GM23248 (cell line): Measurements from ENCODE around the gene PCNX4. TPM values are rescaled to one million over a fixed set of nuclear protein-coding genes. Genes with fewer than 3 reads are reported as not detected.

Experiments
- DNase-seq: peaks from one replicate; pipeline ENCODE4 v3.0.0-alpha.2; 2015
- H2AFZ ChIP-seq: fragments of 200-600 bp; sonication (generic); 2 replicates; pipeline ENCODE4 v1.6.1; 2016; ENCODE audit warnings: antibody characterized with exemption
- H3F3A ChIP-seq: fragments of 200-600 bp; sonication (generic); 2 replicates; pipeline ENCODE4 v1.6.1; 2016; ENCODE audit warnings: mild to moderate bottlenecking, antibody characterized with exemption, mixed run types; ENCODE audit not compliant: insufficient read depth
- H3K27ac ChIP-seq: fragments of 200-600 bp; sonication (generic); 2 replicates; pipeline ENCODE4 v1.5.1; 2016; ENCODE audit warnings: mild to moderate bottlenecking
- H3K27me3 ChIP-seq: fragments of 200-600 bp; sonication (generic); replicated peaks from 2 replicates; pipeline ENCODE4 v1.6.1; 2016; ENCODE audit warnings: mild to moderate bottlenecking; ENCODE audit not compliant: insufficient read depth
- H3K36me3 ChIP-seq: fragments of 200-600 bp; sonication (generic); 2 replicates; pipeline ENCODE4 v1.6.1; 2016; ENCODE audit warnings: low read depth, mild to moderate bottlenecking
- H3K4me1 ChIP-seq: fragments of 200-600 bp; sonication (generic); 2 replicates; pipeline ENCODE4 v1.6.1; 2016; ENCODE audit warnings: mild to moderate bottlenecking; ENCODE audit not compliant: insufficient read depth
- H3K4me2 ChIP-seq: fragments of 200-600 bp; sonication (generic); one replicate; pipeline ENCODE4 v1.6.1; 2016; ENCODE audit warnings: mild to moderate bottlenecking; ENCODE audit not compliant: unreplicated experiment
- H3K4me3 ChIP-seq: fragments of 200-600 bp; sonication (generic); 2 replicates; pipeline ENCODE4 v1.5.1; 2016; ENCODE audit warnings: mild to moderate bottlenecking
- H3K79me2 ChIP-seq: fragments of 200-600 bp; sonication (generic); 2 replicates; pipeline ENCODE4 v1.6.1; 2016; ENCODE audit warnings: mild to moderate bottlenecking; ENCODE audit not compliant: insufficient read depth
- H3K9ac ChIP-seq: fragments of 200-600 bp; sonication (generic); 2 replicates; pipeline ENCODE4 v1.6.1; 2016; ENCODE audit warnings: mild to moderate bottlenecking
- H3K9me2 ChIP-seq: fragments of 200-600 bp; sonication (generic); 2 replicates; pipeline ENCODE4 v1.6.1; 2016; ENCODE audit warnings: mixed run types, mild to moderate bottlenecking, moderate library complexity; ENCODE audit not compliant: insufficient read depth
- H3K9me3 ChIP-seq: fragments of 200-600 bp; sonication (generic); one replicate; pipeline ENCODE4 v1.6.1; 2017; ENCODE audit warnings: low read depth
- H4K20me1 ChIP-seq: fragments of 200-600 bp; sonication (generic); 2 replicates; pipeline ENCODE4 v1.6.0; 2016; ENCODE audit not compliant: insufficient read depth
- EZH2 ChIP-seq: fragments of 200-600 bp; sonication (generic); IDR thresholded peaks from 2 replicates; pipeline ENCODE4 v1.6.1; 2018; ENCODE audit warnings: antibody characterized with exemption, mild to moderate bottlenecking; ENCODE audit not compliant: insufficient read depth, poor library complexity, severe bottlenecking
- EZH2phosphoT487 ChIP-seq: fragments of 200-600 bp; sonication (generic); IDR thresholded peaks from 2 replicates; pipeline ENCODE4 v1.6.1; 2018; ENCODE audit warnings: antibody characterized with exemption, moderate library complexity, mild to moderate bottlenecking, low read depth; ENCODE audit not compliant: insufficient read depth
- WGBS, 2 experiments: methylation state at CpG; one replicate each; pipeline ENCODE4 v1.1.6; 2015 to 2017; ENCODE audit warnings: low lambda C conversion rate in 2 of 2, low coverage in 1 of 2; ENCODE audit errors: missing lambda C conversion rate in 2 of 2; 5-methylcytosine and 5-hydroxymethylcytosine counted together
- in situ Hi-C: fragments of 300-500 bp; cut with MboI; formaldehyde crosslinking; loops from 2 replicates; pipeline ENCODE4 v1.15.0; 2020
- polyA plus RNA-seq: library from polyadenylated mRNA; unstranded; fragments of >200 nt; fragmentation: Nextera tagmentation; extraction: Ambion mirVana; gene quantifications from 2 replicates; pipeline ENCODE4 v1.2.1, GENCODE V29; 2016
- total RNA-seq: library from RNA; depleted of rRNA; stranded (reverse); fragments of >200 nt; shearing (Covaris generic); gene quantifications from 2 replicates; pipeline ENCODE4 v1.2.3, GENCODE V29; 2014

Gene PCNX4
- total and polyA plus RNA-seq, 2 experiments from 2014 or later, result 39.4 to 44.3 TPM

DNA sequence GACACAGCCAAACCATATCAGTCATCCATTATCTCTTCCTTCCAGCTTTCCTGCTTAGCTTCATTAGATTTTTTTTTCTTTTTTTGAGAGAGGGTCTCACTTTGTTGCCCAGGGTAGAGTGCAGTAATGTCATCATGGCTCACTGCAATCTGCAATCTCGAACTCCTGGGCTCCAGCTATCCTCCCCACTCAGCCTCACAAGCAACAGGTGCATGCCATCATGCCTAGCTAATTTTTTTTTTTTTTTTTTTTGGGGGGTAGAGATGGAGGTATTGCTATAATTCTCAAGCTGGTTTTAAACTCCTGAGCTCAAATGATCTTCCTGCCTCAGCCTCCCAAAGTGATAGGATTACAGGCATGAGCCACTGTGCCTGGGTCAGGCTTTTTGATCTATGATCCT, 119.0 kb downstream of the PCNX4 start:
- H3K9me3 ChIP-seq, result no peaks in the 10 kb centered on the region
- no peak overlapping the region for H3K9ac ChIP-seq
- no peak overlapping the region for H3K4me2 ChIP-seq
- TF ChIP-seq EZH2, result no peak
- TF ChIP-seq EZH2phosphoT487, result no peak
- no peak overlapping the region for H3K27ac ChIP-seq
- in situ Hi-C loops, result no loop called here
- H3K79me2 ChIP-seq, result no peaks in the 10 kb centered on the region
- H4K20me1 ChIP-seq, result no peaks in the 10 kb centered on the region
- no peaks in the 10 kb centered on the region for H3K36me3 ChIP-seq
- no peaks in the 10 kb centered on the region for H3K9me2 ChIP-seq
- H3K4me3 ChIP-seq, result no peak overlapping the region
- no peak for DNase-seq
- H3K4me1 ChIP-seq, result no peaks in the 10 kb centered on the region
- 0 out of 2 replicates have a peak, but pooled peaks cover 6% of the 10 kb centered on the region for H3K27me3 ChIP-seq
- H2AFZ ChIP-seq, result no peak overlapping the region
- WGBS, 2 experiments, result 0% methylated on average over 1 of the region's 1 CpG
- no peaks in the 10 kb centered on the region for H3F3A ChIP-seq

GRCh38 chr14:60211153-60211552, 119.4 kb downstream of the PCNX4 start:
- in situ Hi-C loops, result no loop called here
- H2AFZ ChIP-seq, result no peak overlapping the region

DNA sequence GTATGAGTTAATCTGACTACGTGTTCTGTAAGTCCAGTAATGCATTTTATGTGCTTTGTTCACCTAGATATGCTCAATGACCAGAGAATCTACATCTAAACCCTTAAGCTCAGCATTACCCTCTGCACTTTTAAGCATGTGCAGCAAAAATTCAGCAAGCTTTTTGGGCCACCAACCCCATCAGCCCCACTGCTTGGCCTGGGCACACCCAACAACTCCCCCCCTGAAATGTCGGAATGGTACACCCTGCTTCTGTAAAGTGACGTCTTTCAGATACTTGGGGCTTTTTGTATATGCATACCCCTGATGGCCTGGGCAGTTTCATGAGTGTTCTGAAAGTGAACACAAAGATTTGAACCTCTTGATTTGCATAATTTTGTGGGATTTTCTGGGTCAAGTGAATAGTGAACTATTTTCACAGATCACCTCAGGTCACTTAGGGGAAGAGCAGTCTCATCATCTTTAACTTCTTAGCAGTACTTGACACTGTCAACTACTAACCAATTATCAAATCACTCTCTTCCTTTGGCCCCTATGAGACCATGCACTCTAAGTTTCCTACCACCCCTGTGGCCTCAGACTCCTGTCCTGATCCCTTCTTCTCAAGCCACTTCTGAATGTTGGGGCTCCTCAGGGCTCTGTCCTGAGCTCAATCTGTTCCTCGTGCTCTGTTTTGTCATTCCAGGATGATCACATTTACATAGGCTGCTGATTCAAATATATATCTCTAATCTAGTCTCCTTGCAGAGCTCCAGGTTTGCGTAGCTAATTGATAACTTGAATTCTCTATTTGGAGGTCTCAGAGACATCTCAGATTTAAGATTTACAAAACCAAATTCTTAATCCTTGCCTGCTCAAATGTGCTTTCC, 121.0 kb downstream of the PCNX4 start:
- no peak overlapping the region for H3K4me3 ChIP-seq
- H3K27ac ChIP-seq, result no peak overlapping the region
- no peak overlapping the region for H3K9ac ChIP-seq
- DNase-seq, result no peak
- H3K9me3 ChIP-seq, result no peaks in the 10 kb centered on the region
- no peak overlapping the region for H3K4me2 ChIP-seq
- no peak overlapping the region for H2AFZ ChIP-seq
- H3K27me3 ChIP-seq, result 0 out of 2 replicates have a peak, but pooled peaks cover 3% of the 10 kb centered on the region
- H3K4me1 ChIP-seq, result no peaks in the 10 kb centered on the region
- no peaks in the 10 kb centered on the region for H4K20me1 ChIP-seq
- H3K36me3 ChIP-seq, result no peaks in the 10 kb centered on the region
- no peaks in the 10 kb centered on the region for H3K9me2 ChIP-seq
- H3F3A ChIP-seq, result no peaks in the 10 kb centered on the region
- WGBS, 2 experiments, result 38 to 45% methylated on average over 5 of the region's 5 CpGs
- TF ChIP-seq EZH2phosphoT487 (no peak), EZH2 (no peak)
- no peaks in the 10 kb centered on the region for H3K79me2 ChIP-seq
- in situ Hi-C loops, result no loop called here

More at GRCh38 chr14:60211153-60211552, 119.4 kb downstream of the PCNX4 start:
- H4K20me1 ChIP-seq, result no peaks in the 10 kb centered on the region
- H3K27ac ChIP-seq, result no peak overlapping the region
- H3K79me2 ChIP-seq, result no peaks in the 10 kb centered on the region
- TF ChIP-seq EZH2, result no peak
- no peak for TF ChIP-seq EZH2phosphoT487
- no peaks in the 10 kb centered on the region for H3K9me2 ChIP-seq
- no peaks in the 10 kb centered on the region for H3K9me3 ChIP-seq
- no peak overlapping the region for H3K4me3 ChIP-seq
- no peak overlapping the region for H3K9ac ChIP-seq
- 0 out of 2 replicates have a peak, but pooled peaks cover 6% of the 10 kb centered on the region for H3K27me3 ChIP-seq
- H3K4me2 ChIP-seq, result no peak overlapping the region
- no peaks in the 10 kb centered on the region for H3K4me1 ChIP-seq
- H3K36me3 ChIP-seq, result no peaks in the 10 kb centered on the region
- H3F3A ChIP-seq, result no peaks in the 10 kb centered on the region
- DNase-seq, result no peak
- 67 to 80% methylated on average over 3 of the region's 3 CpGs for WGBS, 2 experiments

- in situ Hi-C loops, result no loop called here
- Histone ChIP-seq H3K79me2 (no peaks in the 10 kb centered on the region), H3K9me3 (no peaks in the 10 kb centered on the region), H3K27me3 (0 out of 2 replicates have a peak, but pooled peaks cover 3% of the 10 kb centered on the region), H3K4me2 (no peak overlapping the region), H3K36me3 (no peaks in the 10 kb centered on the region), H4K20me1 (no peaks in the 10 kb centered on the region), H3K4me1 (no peaks in the 10 kb centered on the region), H3K27ac (no peak overlapping the region), H3K9me2 (no peaks in the 10 kb centered on the region), H2AFZ (no peak overlapping the region), H3K4me3 (no peak overlapping the region), H3F3A (no peaks in the 10 kb centered on the region), H3K9ac (no peak overlapping the region)
- no peak for DNase-seq
- WGBS, 2 experiments, result 33 to 43% methylated on average over 3 of the region's 3 CpGs
- TF ChIP-seq EZH2phosphoT487 (no peak), EZH2 (no peak)
Measured at GRCh38 chr14:60214003-60214402, 122.3 kb downstream of the PCNX4 start.
